Measurements from ENCODE around the gene NXN.
"Not testable (repeated sequence)": the region's sequence is repeated elsewhere in the genome, so short reads cannot be mapped to it uniquely, and the experiment has no call there.

NXN gene

DNA sequence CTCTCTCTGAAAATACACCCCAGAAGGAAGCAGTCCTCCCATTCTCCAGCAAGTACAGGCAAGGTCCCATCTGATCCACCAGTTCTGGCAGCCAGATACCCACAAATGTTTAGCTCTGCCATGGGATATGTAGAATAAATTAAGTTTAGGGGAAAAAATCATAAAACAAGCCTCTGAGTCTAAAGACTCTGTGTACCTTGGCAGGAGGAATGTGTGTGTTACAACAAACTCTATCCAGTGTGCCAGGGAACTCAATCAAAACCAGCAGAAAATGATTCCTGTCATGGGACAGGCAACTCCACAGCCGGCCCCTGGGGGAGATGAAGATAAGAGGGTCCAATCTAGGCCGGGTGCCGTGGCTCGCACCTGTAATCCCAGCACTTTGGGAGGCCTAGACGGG lies 124.0 kb downstream of the NXN start:
- DNase-seq: no peak

DNA sequence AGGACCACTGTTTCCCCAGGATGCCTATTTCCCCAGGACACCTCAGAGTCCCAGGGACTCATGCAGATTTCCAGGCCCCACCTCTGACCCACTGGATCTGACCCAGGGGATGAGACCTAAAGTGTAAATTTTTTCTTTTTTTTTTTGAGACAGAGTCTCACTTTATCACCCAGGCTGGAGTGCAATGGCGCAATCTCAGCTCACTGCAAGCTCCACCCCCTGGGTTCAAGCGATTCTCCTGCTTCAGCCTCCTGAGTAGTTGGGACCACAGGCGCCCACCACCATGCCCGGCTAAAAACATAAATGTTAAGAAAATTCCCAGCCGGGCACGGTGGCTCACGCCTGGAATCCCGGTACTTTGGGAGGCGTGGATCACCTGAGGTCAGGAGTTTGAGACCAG lies 126.7 kb downstream of the NXN start:
- DNase-seq: not testable (repeated sequence)

DNA sequence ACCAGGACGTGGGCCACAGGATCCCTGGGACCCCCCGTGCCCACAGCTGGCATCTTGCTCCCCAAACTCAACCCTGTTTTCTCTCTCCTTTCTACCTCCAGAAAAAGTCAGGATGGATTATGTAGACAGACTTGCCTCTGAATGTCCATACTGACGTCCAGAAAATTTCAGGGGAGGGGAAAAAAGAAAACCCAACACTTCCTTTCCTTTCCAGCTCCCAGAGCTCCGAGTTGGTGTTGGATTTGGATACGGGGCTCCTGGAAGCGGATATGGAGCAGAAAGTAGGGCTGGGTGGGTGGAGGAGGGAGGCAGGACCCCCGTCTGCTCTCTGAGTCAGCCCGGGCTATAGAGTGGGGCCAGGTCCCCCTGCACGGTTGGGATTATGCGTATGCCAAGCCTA lies 127.2 kb downstream of the NXN start:
- DNase-seq: no peak

DNA sequence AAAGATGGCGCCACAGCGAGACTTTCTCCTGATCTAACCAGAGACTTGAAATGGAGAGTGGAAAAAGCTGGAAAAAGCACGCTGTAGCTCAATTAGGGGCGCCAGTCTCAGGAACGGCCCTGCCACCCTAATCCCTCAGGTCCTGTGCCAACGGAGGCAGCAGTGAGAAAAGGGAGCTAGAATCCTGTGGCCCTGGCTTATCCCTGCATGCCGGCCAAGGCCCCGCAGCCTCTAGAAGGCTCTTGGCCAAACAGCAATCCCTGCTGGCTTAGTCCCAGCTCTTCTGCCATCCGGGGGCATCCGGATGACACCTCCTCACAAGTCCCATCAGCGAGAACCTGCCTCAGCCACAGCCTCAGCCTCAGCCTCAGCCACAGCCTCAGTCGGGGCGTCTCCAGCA lies 127.7 kb downstream of the NXN start:
- DNase-seq: no peak

DNA sequence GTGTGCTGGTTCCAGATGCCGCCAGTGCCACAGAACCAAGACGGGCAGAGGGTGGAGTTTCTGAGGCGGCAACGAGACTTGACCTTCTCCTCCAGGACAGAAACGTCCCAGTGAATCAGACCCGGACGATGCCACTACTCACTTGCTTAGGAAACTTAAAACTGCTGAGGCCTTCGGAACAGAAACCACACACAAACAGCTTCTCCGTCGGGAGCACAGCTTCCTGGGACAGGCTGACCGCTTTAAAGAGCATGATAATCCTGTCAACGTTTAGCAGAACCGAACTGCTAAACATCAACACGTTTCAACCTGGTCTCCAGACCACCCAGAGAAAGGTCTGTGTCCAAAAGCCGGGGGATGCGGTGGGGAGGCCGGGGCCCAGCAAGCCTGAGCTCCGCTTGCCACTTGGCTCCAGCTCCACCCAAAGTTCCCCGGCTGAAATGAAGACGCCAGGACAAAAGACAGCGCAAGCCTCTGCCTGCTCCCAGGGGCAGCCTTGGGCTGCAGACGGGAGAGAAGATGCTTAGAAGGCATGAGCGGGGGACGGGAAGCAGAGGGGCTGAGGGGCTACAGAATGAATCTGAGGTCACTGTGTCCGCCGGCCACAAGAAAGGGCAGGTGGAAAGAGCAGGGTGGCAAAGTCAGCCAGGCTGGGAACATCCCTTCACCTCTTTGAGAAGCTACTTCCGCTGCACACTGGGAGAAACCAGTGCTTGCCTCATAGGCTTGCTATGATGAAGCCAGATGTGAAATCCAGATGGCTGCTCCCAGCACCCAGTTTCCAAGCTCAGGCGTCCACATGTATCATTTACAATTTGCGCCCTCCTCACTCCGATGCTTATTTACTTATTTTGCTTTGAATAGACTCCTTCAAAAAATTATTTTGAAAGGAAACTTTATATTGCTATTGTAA lies 128.5 kb downstream of the NXN start:
- DNase-seq: peak; percentile 7

DNA sequence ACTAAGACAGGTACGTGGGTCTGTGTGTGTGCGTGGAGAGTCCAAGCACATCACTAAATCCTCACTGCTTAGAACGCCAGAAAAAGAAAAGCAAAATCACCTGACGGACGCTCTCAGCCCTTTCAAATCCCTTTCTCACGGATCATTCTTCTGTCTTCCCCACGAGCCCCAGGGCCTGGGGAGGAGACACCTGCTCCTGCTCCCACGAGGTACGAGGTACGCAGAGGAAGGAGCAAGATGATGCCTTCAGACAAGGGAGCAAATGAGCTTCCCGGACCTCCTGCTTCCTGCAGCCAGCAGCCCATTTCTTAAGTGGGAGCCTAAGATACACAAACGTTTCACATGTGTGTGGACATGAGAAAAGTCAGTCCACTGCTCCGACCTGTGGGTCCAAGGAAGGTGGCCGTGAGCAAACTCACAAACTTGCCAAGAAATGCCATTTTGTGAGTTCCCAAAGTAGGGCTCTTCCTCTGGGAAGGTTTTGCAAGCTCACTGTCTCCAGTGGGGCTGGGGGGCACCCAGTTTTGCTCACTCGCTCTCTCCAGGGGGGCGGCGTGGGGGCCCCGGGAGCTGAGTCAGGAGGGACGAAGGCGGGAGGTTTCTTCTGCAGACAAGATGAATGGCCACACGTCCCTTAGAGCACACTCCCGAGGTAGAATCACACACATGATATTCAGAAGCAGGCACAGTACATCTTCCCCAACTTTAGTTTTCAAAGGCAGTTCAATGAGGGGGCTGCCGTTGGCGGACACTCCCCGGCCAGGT lies 129.3 kb downstream of the NXN start:
- no peak for DNase-seq

DNA sequence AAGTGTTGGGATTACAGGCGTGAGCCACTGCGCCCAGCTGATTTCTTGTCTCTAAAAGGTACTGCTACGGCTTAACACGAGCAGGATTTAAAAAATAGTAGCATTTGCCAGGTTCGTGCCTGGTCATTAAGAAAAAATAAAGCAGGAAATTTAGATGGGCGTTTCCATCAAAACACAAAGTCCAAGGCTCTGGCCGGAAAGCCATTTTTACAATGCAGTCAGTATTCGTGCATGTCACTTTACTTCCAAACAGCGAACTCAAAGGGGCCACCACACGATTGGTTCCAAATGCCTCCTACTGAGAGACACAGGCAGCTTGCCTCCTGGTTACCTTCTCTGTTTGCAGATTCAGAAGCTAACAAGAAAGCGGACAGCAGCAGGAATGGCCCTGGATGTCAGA lies 131.2 kb downstream of the NXN start:
- no peak for DNase-seq

DNA sequence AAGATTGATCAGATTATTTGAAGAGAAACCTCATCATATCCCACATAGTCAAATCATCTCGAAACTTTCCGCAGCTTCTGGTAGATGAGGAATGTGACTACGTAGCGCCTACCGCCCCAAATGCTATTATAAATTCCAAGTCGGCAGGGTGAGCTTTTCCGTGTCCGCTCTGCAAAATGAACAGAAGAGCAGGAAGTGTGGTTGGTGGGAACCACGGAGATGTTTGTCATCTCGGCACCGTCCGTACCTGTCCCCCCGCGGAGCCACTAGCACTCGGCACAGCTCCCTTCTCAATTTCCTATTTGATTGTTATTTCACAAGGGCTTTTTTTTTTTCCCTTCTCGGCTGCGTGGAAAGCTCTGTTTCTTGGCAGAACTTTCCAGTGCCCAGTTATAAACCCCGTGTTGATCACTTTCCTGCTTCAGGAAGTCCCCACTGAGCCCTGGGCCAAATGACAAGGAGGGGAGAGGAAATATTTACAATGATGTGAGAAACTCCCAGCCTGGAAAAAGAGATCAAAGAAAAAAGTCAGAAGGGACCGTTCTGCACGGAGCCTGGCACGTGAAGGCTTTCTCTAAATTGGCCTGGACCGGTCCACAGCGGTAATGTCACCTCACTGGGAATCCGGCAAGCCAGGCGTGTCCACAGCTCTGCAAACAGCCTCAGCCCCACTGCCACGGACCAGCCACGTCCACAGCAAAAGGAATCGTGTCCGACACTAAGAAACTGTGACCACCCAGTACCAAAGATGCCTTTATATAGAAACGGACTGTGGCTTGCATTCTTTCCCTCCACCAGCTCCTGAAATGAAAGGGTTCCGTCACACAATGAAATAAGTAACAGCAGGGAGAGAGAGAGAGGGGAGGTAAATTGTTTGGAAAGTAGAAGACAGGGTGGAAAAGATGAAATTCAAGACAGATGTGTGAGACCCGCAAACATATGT lies 132.4 kb downstream of the NXN start:
- DNase-seq: no peak

DNA sequence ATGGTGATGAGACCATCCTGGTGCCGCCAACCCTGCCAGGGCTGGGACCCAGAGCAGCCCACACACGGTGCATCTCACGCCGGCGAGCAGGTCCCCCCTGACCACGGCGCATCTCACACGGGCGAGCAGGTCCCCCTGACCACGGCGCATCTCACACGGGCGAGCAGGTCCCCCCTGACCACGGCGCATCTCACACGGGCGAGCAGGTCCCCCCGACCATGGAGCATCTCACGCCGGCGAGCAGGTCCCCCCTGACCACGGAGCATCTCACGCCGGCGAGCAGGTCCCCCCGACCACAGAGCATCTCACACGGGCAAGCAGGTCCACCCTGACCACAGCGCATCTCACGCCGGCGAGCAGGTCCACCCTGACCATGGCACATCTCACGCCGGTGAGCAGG lies 138.3 kb downstream of the NXN start:
- DNase-seq: no peak

DNA sequence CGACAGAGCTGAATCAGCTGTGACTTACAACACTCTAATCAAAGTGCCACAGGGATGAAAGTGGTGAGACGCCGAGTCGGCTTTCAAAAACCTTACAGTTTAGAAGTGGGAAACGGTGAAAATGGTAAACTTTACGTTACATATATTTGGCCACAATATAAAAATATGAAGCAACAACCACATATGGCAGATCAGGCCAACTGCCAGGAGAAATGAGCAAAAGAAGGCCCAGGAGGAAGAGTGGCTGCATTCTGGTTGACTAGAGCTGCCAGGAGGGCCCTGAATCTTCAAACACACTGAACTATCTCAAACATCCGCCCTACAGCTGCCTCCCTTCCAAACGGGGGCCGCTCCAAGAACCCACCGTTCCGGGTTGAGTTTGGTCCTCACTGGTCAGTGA lies 141.1 kb downstream of the NXN start:
- DNase-seq: no peak

DNA sequence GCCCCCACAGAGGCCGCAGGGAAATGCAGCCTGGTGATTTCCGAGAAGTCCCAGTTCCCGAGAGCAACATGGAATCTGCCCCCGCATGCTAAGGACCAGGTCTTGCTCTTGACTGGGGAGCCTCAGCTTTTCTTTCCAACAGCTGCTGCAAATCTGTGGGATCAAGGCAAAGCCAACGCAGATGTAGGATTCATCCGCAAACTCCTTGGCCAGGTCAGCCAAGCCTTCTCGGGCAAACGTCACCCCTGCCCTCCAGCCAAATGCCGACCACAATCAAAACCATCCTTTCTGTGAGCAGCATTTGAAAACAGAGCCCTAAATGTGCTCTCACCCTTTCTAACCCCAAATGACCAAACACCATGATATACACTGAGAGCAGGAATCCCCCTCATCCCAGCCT lies 143.4 kb downstream of the NXN start:
- no peak for DNase-seq

DNA sequence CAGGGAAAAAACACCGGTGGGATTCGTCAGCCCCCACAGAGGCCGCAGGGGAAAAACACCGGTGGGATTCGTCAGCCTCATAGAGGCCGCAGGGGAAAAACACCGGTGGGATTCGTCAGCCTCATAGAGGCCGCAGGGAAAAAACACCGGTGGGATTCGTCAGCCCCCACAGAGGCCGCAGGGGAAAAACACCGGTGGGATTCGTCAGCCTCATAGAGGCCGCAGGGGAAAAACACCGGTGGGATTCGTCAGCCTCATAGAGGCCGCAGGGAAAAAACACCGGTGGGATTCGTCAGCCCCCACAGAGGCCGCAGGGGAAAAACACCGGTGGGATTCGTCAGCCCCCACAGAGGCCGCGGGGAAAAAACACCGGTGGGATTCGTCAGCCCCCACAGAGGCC lies 143.9 kb downstream of the NXN start:
- not testable (repeated sequence) for DNase-seq

DNA sequence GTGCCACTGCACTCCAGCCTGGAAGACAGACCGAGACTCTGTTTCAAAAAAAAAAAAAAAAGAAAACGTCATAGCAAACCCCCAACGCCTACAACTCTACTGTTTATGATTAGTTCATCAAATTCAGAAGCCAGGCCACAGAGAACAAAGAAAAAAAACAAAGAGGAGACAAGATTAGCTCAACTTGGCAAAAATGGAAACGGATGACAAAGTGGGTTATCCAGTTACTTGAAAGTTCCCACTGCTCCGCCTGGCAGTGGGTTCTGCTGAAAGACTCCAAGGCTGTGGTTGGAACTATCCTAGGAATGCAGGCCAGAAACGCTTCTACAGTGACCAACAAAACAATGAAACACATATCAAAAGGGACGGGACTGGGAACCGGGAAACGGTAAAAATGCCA lies 144.3 kb downstream of the NXN start:
- DNase-seq: no peak

DNA sequence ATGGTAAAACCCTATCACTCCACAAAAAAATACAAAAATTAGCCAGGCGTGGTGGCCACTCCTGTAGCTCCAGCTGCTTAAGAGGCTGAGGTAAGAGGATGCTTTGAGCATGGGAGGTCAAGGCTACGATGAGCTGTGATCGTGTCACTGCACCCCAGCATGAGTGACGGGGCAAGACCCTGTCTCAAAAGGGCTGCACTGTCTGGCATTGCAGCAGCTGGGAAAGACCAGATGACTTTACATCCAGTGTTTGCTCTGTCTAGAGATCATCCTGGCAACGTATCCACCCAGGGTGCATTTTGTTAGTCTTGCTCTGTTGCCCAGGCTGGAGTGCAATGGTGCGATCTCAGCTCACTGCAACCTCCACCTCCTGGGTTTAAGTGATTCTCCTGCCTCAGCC lies 145.4 kb downstream of the NXN start:
- DNase-seq: no peak

DNA sequence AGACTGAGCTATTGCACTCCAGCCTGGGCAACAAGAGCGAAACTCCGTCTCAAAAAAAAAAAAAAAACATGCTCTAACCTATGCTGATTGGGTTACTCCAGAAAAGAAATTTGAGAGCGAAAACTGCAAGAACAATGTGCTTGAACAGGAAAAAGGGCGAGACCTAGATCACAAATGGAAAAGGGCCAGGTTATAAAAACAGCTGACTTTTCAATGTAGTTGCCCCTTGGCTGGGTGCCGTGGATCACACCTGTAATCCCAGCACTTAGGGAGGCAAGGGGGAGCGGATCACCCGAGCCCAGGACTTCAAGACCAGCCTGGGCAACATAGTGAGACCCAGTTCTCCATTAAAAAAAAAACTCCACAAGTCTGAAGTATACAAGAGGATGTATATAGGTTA lies 148.6 kb downstream of the NXN start:
- no peak for DNase-seq

DNA sequence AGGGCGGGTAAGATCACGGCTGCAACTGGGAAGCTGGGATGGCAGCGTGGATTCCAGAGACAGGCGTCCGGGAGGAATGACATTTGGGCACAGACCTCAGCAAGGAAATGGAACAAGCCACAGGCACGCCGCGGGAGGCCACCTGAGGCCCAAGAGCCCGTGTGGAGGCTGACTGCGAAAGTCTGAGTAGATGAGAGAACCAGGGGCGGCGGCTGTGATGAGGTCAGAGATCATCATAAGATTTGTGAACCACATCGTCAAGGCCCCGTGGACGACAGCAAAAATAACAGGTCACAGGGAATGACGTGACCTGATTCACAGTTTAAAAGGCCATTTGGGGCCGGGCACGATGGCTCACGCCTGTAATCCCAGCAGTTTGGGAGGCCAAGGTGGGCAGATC lies 149.2 kb downstream of the NXN start:
- DNase-seq: no peak

DNA sequence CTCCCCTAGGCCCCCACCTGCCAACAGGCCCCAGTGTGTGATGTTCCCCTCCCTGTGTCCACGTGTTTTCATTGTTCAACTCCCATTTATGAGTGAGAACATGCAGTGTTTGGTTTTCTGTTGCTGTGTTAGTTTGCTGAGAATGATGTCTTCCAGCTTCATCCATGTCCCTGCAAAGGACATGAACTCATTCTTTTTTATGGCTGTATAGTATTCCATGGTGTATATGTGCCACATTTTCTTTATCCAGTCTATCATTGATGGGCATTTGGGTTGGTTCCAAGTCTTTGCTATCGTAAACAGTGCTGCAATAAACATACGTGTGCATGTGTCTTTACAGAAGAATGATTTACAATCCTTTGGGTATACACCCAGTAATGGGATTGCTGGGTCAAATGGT lies 150.0 kb downstream of the NXN start:
- not testable (repeated sequence) for DNase-seq

DNA sequence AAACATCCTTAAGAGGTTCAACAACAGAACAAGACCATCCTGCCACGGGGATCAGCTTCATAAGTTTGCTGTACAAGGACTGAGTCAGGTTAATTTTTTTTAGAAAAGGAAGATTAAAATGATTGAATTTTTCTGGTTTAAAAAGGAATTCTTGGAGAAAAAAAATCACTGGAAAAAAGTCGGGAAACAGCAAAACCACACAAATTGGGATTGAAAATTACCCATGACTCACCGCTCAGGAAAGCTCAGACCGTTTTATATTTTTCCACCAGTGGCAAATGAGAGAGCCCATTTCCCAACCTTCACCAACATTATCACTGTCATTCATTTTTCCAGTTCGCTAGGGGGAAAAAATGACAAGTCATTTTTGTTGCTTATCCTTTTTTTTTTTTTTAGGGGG lies 150.8 kb downstream of the NXN start:
- no peak for DNase-seq

DNA sequence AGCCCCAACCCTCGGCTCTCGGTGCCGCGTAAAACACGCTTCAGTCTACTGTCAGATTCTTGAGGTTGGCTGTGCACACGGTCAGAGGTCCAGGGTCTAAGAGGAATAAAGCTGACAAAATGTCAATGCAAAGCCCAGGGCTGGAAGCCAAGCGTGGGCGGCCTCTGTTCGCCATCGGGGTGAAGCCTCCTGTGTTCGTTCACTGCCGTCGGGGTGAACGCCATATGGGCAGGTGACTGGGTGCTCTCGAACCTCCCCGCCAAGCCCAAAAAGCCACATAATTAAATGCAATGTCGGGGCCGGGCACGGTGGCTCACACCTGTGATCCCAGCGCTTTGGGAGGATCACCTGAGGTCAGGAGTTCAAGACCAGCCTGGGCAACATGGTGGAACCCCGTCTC lies 152.8 kb downstream of the NXN start:
- no peak for DNase-seq

DNA sequence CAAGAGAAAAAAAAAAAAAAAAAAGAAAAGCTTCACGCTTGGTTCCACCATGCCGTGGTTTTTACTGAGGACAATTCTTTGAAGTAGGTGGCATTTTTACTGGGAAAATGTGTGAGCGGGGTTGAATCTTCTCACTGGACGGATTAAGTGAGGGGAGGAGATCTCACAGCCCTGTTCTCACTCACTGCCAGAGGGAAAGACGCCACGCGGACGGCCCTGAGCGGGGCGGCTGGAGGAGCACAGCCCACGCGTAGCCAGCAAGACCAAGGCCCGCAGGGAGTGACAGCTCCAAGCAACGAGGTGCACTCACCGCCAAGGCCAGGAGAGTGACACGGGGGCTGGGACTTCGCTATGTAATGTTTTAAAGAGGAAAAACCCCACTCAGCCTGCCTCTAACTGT lies 154.4 kb downstream of the NXN start:
- DNase-seq: no peak

DNA sequence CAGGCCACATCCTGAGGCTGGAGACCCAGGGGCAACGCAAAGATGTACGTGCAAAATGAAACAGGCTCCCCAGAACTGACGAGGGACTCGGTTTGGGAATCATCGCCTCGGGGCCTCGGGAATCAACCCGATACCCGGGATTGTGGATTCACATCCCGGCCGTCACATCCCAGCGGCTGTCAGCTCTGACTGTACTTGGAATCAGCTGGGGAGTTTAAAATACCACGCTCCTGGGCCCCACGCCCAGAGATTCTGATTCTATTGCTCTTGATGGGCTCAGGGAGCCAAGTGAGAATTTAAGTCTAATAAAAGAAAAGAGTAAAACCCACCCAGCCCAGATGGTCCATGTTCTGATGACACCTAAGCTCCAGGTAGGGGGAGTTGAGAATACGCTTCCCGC lies 155.2 kb downstream of the NXN start:
- DNase-seq: no peak

DNA sequence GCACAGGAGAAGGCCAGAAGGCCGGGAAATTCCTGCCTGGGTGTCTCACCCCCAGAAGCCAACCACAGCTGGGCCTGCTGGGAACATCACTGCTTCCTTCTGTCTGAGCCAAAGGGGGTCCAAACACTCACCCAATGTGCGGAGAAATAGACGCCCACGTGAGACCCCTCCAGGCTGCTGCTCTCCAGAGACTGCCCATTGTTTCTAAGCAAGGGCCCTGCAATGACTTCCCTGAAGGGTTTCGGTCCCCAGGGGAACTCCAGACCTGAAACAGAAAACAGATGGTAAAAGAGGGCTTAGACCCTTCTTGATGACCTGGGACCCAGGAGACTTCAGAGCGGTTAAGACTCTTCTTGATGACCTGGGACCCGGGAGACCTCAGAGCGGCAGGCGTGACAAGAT lies 156.1 kb downstream of the NXN start:
- no peak for DNase-seq

DNA sequence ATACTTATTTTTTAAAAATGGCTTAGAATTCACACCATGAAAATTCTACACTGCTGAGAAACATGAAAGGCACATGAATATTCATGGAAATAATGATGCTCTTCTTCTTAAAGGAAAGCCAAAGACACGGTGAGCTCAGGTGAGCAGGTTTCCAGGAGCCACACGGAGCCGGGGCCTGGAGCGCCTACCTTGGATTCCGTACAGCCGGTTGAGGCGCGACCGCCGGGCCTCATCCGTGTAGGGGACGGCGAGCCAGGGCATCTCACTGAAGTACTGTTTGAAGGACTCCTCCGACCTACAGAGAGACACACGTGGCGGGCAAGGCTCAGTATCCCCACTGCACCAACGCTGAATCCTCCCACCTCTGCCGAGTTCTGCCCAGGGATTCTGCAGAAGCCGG lies 160.3 kb downstream of the NXN start:
- no peak for DNase-seq
